Renal cortical epithelial cell (primary cell): ENCODE measurements around the gene CHPF. TPM values are rescaled to one million over a fixed set of nuclear protein-coding genes. Genes with fewer than 3 reads are reported as not detected.

Experiments used
- DNase-seq: peaks from one replicate; pipeline ENCODE4 v3.0.0-alpha.2; 2011; ENCODE audit warnings: low read depth
- total RNA-seq: library from RNA; depleted of rRNA; stranded (reverse); fragments of >200 nt; gene quantifications from 2 replicates; pipeline ENCODE4 v1.2.3, GENCODE V29; 2014

Gene CHPF, protein sequence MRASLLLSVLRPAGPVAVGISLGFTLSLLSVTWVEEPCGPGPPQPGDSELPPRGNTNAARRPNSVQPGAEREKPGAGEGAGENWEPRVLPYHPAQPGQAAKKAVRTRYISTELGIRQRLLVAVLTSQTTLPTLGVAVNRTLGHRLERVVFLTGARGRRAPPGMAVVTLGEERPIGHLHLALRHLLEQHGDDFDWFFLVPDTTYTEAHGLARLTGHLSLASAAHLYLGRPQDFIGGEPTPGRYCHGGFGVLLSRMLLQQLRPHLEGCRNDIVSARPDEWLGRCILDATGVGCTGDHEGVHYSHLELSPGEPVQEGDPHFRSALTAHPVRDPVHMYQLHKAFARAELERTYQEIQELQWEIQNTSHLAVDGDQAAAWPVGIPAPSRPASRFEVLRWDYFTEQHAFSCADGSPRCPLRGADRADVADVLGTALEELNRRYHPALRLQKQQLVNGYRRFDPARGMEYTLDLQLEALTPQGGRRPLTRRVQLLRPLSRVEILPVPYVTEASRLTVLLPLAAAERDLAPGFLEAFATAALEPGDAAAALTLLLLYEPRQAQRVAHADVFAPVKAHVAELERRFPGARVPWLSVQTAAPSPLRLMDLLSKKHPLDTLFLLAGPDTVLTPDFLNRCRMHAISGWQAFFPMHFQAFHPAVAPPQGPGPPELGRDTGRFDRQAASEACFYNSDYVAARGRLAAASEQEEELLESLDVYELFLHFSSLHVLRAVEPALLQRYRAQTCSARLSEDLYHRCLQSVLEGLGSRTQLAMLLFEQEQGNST
- 73.8 and 136 TPM in 2 replicates for total RNA-seq

DNA sequence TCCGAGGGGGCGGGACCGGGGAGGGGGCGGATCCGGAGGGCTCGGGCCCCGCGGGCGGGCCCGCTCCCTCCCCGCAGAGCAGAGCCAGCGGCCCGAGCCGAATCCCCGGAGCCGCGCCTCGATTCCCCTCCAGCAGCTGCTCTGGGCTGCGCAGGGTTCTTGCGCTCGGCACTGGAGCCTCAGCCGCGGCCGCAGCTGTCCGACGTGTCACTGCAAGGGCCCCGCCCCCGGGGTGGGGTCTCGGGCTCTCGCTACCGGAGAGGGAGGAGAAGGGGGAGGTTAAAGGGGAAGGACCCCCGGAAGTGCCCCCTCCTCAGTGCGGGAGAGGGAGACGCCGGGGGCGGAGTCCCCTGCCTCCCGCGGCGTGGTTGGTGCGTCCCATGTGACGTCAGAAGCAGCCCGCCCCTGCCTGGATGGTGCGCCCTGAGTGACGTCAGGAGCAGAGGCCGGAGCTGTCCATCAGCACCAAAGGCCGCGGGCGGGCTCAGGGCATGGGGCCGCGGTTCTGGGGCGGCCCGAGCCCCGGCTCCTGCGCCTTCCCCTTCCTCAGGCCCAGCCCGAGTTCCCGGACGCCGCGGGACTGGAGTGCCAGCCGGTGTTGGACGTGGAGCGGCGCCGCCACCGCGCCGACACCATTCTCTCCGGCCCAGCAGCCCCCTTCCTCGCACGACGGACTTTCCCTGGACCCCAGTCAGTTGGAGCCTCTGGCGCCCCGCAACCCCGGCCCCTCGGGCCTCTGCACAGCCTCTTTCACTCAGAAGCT lies at the start of gene CHPF, which contains the start of gene TMEM198:
CHPF (minus strand) TSS at position 214 of the 763 bp plus-strand sequence. CDS start 271 bp downstream, outside the sequence.
TMEM198 (plus strand) TSS at position 433 of the 763 bp plus-strand sequence. CDS start 700 bp downstream, outside the sequence.
- DNase-seq: peak; percentile 92

DNA sequence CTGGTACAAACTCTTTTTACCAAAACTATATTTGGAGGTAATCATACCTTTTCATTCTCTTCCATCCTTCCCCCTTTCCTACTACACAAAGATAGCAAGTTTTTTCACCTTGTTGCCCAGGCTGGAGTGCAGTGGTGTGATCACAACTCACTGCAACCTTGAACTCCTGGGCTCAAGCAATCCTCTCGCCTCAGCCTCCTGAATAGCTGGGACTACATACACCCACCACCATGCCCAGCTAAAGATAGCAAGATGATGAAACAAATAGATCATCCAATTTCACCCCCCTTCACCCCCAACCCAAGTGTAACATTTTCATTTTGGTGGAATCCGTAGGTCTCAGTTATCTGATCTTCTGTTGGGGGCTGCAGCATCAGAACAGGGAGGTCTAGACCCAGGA lies 49.5 kb upstream of the CHPF start:
- no peak for DNase-seq

- DNase-seq: peak; percentile 13
These were observed 49.1 kb upstream of the CHPF start for GRCh38 chr2:219592736-219593135.

- DNase-seq: no peak
These were observed 47.5 kb upstream of the CHPF start for GRCh38 chr2:219591091-219591490.

GRCh38 chr2:219581346-219581745 lies 37.7 kb upstream of the CHPF start:
- DNase-seq: no peak

- DNase-seq: peak; percentile 13
These were observed 35.4 kb upstream of the CHPF start for GRCh38 chr2:219578811-219579613.

GRCh38 chr2:219576505-219577388 lies 33.1 kb upstream of the CHPF start:
- peak; percentile 47 for DNase-seq

- DNase-seq: no peak
These were observed 32.2 kb upstream of the CHPF start for GRCh38 chr2:219575566-219576504.

DNA sequence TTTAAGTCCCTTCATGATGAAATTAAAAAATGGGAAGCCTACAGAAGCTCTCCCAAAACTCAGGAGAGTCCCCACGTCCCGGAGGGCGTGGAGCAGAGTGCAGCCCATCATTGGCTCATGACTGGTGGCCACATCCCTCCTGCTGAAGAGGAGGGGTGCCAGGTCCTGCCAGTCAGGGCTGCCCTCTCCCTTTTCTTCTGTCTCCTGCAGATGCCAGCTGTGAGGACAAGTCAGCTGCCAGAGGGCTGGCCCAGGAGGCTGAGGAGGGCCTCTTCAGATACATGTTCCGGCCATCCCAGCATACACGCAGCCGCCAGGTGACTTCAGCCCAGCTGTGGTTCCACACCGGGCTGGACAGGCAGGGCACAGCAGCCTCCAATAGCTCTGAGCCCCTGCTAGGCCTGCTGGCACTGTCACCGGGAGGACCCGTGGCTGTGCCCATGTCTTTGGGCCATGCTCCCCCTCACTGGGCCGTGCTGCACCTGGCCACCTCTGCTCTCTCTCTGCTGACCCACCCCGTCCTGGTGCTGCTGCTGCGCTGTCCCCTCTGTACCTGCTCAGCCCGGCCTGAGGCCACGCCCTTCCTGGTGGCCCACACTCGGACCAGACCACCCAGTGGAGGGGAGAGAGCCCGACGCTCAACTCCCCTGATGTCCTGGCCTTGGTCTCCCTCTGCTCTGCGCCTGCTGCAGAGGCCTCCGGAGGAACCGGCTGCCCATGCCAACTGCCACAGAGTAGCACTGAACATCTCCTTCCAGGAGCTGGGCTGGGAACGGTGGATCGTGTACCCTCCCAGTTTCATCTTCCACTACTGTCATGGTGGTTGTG lies 31.1 kb upstream of the CHPF start:
- DNase-seq: no peak

GRCh38 chr2:219573166-219573565 lies 29.6 kb upstream of the CHPF start:
- DNase-seq: no peak

DNA sequence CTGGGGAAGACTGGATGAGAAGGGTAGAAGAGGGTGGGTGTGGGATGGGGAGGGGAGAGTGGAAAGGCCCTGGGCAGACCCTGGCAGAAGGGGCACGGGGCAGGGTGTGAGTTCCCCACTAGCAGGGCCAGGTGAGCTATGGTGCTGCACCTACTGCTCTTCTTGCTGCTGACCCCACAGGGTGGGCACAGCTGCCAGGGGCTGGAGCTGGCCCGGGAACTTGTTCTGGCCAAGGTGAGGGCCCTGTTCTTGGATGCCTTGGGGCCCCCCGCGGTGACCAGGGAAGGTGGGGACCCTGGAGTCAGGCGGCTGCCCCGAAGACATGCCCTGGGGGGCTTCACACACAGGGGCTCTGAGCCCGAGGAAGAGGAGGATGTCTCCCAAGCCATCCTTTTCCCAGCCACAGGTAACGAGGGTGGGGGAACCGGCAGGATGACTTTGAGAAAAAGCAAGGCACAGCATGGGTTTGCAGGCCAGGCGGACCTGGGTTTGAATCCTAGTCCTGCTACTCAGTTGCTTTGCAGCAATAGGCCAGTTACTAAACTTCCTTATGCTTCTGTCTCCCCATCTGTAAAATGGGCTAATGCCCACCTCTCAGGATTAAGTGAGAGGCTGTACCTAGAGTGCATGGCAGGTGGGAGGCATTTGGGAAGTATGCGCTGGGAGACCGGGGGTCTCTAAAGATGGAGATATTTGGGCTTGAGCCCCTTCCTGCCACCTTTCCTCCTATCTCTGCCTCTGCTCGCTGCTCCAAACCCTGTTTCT lies 28.8 kb upstream of the CHPF start, which contains the start of gene INHA:
INHA (plus strand) TSS at position 74 of the 765 bp plus-strand sequence; CDS start at position 139, 65 bp downstream.
- DNase-seq: no peak

GRCh38 chr2:219571311-219572236 lies 28.0 kb upstream of the CHPF start, which contains the start of gene OBSL1:
OBSL1 (minus strand) TSS chr2:219571539; CDS start chr2:219571232, 307 bp downstream.
- peak; percentile 58 for DNase-seq

GRCh38 chr2:219570924-219571310 lies 27.3 kb upstream of the CHPF start:
- DNase-seq: no peak

DNA sequence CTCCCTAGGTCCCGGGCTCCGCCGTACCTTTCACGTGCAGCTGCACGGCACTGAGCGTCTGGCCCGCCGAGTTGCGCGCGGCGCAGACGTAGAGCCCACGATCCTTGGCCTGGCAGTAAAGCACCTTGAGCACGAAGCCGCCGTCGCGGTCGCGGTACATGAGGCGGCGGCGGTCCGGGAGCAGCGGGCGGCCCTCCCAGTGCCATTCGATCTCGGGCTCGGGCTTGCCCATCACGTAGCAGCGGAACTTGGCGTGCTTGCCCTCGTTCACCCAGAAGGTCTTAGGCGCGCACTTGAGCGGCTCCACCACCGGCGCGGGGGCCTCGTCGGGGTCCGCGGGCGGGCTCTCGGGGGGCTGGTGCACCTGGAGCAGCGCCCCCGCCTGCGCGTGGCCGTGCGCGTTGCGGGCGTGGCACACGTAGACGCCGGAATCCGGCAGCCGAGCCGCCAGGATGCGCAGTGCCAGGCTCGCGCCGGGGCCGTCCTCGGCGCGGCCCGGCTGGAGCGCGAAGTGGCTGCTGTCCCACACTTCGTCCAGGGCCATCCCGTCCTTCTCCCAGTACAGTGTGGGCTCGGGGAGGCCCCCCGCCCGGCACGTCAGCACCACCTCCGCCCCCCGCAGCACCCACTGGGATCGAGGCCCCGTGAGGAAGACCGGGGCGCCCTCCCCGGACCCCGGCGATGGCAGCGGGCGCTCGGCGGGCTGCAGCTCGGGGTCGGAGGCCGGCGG lies 26.8 kb upstream of the CHPF start:
- DNase-seq: no peak

- no peak for DNase-seq
These were observed 26.0 kb upstream of the CHPF start for GRCh38 chr2:219569635-219570034.
